Measurements from ENCODE around the gene GYPB.
"Not testable (repeated sequence)": the region's sequence is repeated elsewhere in the genome, so short reads cannot be mapped to it uniquely, and the experiment has no call there.

GYPB gene

GRCh38 chr4:143986180-143986579, 33.0 kb downstream of the GYPB start:
- Histone ChIP-seq H3K4me2 (ENCODE audit: low read length) (no peak overlapping the region), H3K4me1 (ENCODE audit: insufficient read depth, low read length, severe bottlenecking) (no peaks in the 10 kb centered on the region), H3K9me2 (ENCODE audit: low read depth, low read length) (no peaks in the 10 kb centered on the region), H2AFZ (ENCODE audit: low read length) (no peak overlapping the region), H3K27ac (ENCODE audit: low read depth, low read length, poor library complexity, severe bottlenecking) (no peak overlapping the region), H3K9me3 (ENCODE audit: low read length) (no peaks in the 10 kb centered on the region), H3K4me3 (ENCODE audit: low read depth, low read length, poor library complexity, severe bottlenecking) (no peak overlapping the region), H3K36me3 (ENCODE audit: insufficient read depth, low read length) (no peaks in the 10 kb centered on the region), H3K79me2 (ENCODE audit: insufficient read depth, low read length) (no peaks in the 10 kb centered on the region), H3F3A (ENCODE audit: insufficient read depth, low read length) (no peaks in the 10 kb centered on the region), H4K20me1 (ENCODE audit: insufficient read depth, low read length) (no peaks in the 10 kb centered on the region), H3K9ac (ENCODE audit: low read length) (no peak overlapping the region), H3K27me3 (ENCODE audit: insufficient read depth, low read length) (no peaks in the 10 kb centered on the region)
- TF ChIP-seq CTCF (IDR thresholded peaks at IDR 0.05; ENCODE audit: low read length): no peak
- TF ChIP-seq EZH2 (IDR thresholded peaks at IDR 0.05; ENCODE audit: borderline replicate concordance, low read length): no peak

- not testable (repeated sequence) for H3K9me2 ChIP-seq (ENCODE audit: low read depth, low read length); H3K4me2 ChIP-seq (ENCODE audit: low read length); H2AFZ ChIP-seq (ENCODE audit: low read length); H3K9ac ChIP-seq (ENCODE audit: low read length); H3K27me3 ChIP-seq (ENCODE audit: insufficient read depth, low read length); H3K27ac ChIP-seq (ENCODE audit: low read depth, low read length, poor library complexity, severe bottlenecking); H3K79me2 ChIP-seq (ENCODE audit: insufficient read depth, low read length); H3K4me1 ChIP-seq (ENCODE audit: insufficient read depth, low read length, severe bottlenecking); H3K9me3 ChIP-seq (ENCODE audit: low read length); H3K4me3 ChIP-seq (ENCODE audit: low read depth, low read length, poor library complexity, severe bottlenecking); H3K36me3 ChIP-seq (ENCODE audit: insufficient read depth, low read length); H3F3A ChIP-seq (ENCODE audit: insufficient read depth, low read length); H4K20me1 ChIP-seq (ENCODE audit: insufficient read depth, low read length)
Measured at GRCh38 chr4:143980776-143981175, 38.4 kb downstream of the GYPB start.

DNA sequence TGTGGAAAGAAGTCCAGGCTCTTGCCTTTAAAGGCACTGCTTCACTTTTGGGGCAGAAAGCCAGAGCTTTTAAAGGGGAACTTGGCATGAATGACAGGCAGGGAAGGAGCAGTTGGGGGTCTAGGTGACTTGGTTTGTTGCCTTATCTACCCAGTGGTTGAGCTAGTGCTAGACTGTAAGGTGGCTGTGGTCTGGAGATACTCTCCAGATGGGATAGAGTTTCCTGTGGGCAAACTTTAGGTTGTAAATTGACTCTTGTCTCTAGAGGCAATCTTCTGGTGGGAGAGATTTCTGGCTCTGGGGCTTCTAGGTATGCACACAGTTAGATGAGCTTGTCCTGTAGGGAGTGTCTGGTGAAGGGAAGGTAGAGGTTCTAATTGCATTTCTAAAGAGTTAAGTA, 43.7 kb downstream of the GYPB start:
- H3K9me3 ChIP-seq (ENCODE audit: low read length); H4K20me1 ChIP-seq (ENCODE audit: insufficient read depth, low read length); H3K36me3 ChIP-seq (ENCODE audit: insufficient read depth, low read length); H3K27ac ChIP-seq (ENCODE audit: low read depth, low read length, poor library complexity, severe bottlenecking); H3K4me2 ChIP-seq (ENCODE audit: low read length); H3K27me3 ChIP-seq (ENCODE audit: insufficient read depth, low read length); H3K4me3 ChIP-seq (ENCODE audit: low read depth, low read length, poor library complexity, severe bottlenecking); H3K9ac ChIP-seq (ENCODE audit: low read length); H3F3A ChIP-seq (ENCODE audit: insufficient read depth, low read length); H3K79me2 ChIP-seq (ENCODE audit: insufficient read depth, low read length); H2AFZ ChIP-seq (ENCODE audit: low read length); H3K4me1 ChIP-seq (ENCODE audit: insufficient read depth, low read length, severe bottlenecking); H3K9me2 ChIP-seq (ENCODE audit: low read depth, low read length): not testable (repeated sequence)

DNA sequence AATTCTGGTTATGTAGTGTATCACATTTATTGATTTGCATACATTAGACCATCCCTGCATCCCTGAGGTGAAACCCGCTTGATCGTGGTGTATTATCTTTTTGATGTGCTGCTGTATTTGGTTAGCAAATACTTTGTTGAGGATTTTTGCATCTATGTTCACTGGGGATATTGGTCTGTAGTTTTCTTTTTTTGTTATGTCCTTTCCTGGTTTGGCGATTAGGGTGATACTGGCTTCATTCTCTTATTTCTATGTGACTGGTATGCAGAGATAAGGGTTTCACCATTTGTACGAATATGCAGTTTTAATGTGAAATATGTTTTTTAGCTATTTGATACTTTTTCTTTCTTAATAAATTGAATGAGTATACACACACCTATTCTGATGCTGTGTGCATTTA, 45.2 kb downstream of the GYPB start:
- H3K27ac ChIP-seq (ENCODE audit: low read depth, low read length, poor library complexity, severe bottlenecking); H3K27me3 ChIP-seq (ENCODE audit: insufficient read depth, low read length); H4K20me1 ChIP-seq (ENCODE audit: insufficient read depth, low read length); H3K4me3 ChIP-seq (ENCODE audit: low read depth, low read length, poor library complexity, severe bottlenecking); H3K9me3 ChIP-seq (ENCODE audit: low read length); H3K36me3 ChIP-seq (ENCODE audit: insufficient read depth, low read length); H3K9ac ChIP-seq (ENCODE audit: low read length); H2AFZ ChIP-seq (ENCODE audit: low read length); H3F3A ChIP-seq (ENCODE audit: insufficient read depth, low read length); H3K4me2 ChIP-seq (ENCODE audit: low read length); H3K9me2 ChIP-seq (ENCODE audit: low read depth, low read length); H3K79me2 ChIP-seq (ENCODE audit: insufficient read depth, low read length); H3K4me1 ChIP-seq (ENCODE audit: insufficient read depth, low read length, severe bottlenecking): not testable (repeated sequence)

DNA sequence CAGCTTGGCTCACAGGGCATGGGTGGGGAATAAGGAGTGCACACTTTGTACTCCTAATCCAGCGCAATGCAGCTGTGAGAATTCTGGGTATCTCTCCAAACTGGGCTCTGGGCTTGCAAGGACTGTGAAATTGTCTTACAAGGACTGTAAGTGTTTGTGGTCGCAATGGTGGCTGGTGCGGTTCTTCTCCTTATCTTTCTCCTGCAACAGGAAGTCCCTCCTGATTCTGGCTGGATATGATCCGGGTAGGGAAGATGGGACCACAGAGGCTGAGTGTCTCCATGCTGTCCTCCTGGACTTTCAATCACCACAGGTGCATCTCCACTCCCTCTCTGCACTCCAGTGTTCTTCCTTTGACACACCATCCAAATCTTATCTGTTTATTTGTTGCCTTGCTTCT, 58.1 kb downstream of the GYPB start:
- Histone ChIP-seq H3K4me1 (ENCODE audit: insufficient read depth, low read length, severe bottlenecking) (no peaks in the 10 kb centered on the region), H3K36me3 (ENCODE audit: insufficient read depth, low read length) (no peaks in the 10 kb centered on the region), H3K4me2 (ENCODE audit: low read length) (no peak overlapping the region), H3K9me2 (ENCODE audit: low read depth, low read length) (no peaks in the 10 kb centered on the region), H2AFZ (ENCODE audit: low read length) (no peak overlapping the region), H3K27me3 (ENCODE audit: insufficient read depth, low read length) (no peaks in the 10 kb centered on the region), H3K27ac (ENCODE audit: low read depth, low read length, poor library complexity, severe bottlenecking) (no peak overlapping the region), H3K4me3 (ENCODE audit: low read depth, low read length, poor library complexity, severe bottlenecking) (no peak overlapping the region), H3K9me3 (ENCODE audit: low read length) (no peaks in the 10 kb centered on the region), H3F3A (ENCODE audit: insufficient read depth, low read length) (no peaks in the 10 kb centered on the region), H3K79me2 (ENCODE audit: insufficient read depth, low read length) (no peaks in the 10 kb centered on the region), H3K9ac (ENCODE audit: low read length) (no peak overlapping the region), H4K20me1 (ENCODE audit: insufficient read depth, low read length) (no peaks in the 10 kb centered on the region)
- no peak for TF ChIP-seq EZH2 (IDR thresholded peaks at IDR 0.05; ENCODE audit: borderline replicate concordance, low read length)
- no peak for TF ChIP-seq CTCF (IDR thresholded peaks at IDR 0.05; ENCODE audit: low read length)

DNA sequence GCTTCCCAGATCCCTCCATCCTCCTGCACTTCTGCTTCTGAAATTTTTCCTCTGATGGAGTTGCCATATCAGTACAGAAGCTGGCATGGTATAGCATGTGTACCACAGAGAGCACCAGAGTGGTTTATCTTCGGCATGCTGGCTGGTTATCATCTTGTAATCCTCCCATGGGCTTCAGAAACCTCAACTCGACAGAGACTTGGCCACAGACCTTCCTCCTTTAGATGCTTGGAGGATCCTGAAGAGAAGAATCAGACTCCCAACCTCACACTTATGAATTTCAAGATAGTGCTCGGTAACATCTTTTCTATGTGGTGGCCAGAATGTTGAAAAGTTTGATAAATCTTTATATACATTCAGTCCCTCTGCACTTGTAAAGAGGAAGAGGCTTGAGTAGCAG, 63.9 kb downstream of the GYPB start:
- not testable (repeated sequence) for H3F3A ChIP-seq (ENCODE audit: insufficient read depth, low read length); H3K27ac ChIP-seq (ENCODE audit: low read depth, low read length, poor library complexity, severe bottlenecking); H3K4me1 ChIP-seq (ENCODE audit: insufficient read depth, low read length, severe bottlenecking); H3K79me2 ChIP-seq (ENCODE audit: insufficient read depth, low read length); H3K4me2 ChIP-seq (ENCODE audit: low read length); H3K36me3 ChIP-seq (ENCODE audit: insufficient read depth, low read length); H3K4me3 ChIP-seq (ENCODE audit: low read depth, low read length, poor library complexity, severe bottlenecking); H3K9me3 ChIP-seq (ENCODE audit: low read length); H3K9ac ChIP-seq (ENCODE audit: low read length); H4K20me1 ChIP-seq (ENCODE audit: insufficient read depth, low read length); H2AFZ ChIP-seq (ENCODE audit: low read length); H3K27me3 ChIP-seq (ENCODE audit: insufficient read depth, low read length); H3K9me2 ChIP-seq (ENCODE audit: low read depth, low read length)
